ENCODE data around the gene CACNA1S.

The CACNA1S gene

GRCh38 chr1:201025571-201026002, 86.6 kb downstream of the CACNA1S start:
- Histone ChIP-seq H3K9me3 (ENCODE audit: low read length) (no peaks in the 10 kb centered on the region), H3K4me2 (ENCODE audit: low read length) (no peak overlapping the region), H3K79me2 (ENCODE audit: insufficient read depth, low read length) (no peaks in the 10 kb centered on the region), H3K4me3 (ENCODE audit: low read depth, low read length, poor library complexity, severe bottlenecking) (no peak overlapping the region), H4K20me1 (ENCODE audit: insufficient read depth, low read length) (no peaks in the 10 kb centered on the region), H3K4me1 (ENCODE audit: insufficient read depth, low read length, severe bottlenecking) (peaks cover 30% of the 10 kb centered on the region), H3K9ac (ENCODE audit: low read length) (no peak overlapping the region), H3K27me3 (ENCODE audit: insufficient read depth, low read length) (0 out of 2 replicates have a peak, but pooled peaks cover 7% of the 10 kb centered on the region), H2AFZ (ENCODE audit: low read length) (no peak overlapping the region), H3K36me3 (ENCODE audit: insufficient read depth, low read length) (no peaks in the 10 kb centered on the region), H3K9me2 (ENCODE audit: low read depth, low read length) (no peaks in the 10 kb centered on the region), H3F3A (ENCODE audit: insufficient read depth, low read length) (0 out of 2 replicates have a peak, but pooled peaks cover 3% of the 10 kb centered on the region), H3K27ac (ENCODE audit: low read depth, low read length, poor library complexity, severe bottlenecking) (no peak overlapping the region)
- TF ChIP-seq EZH2 (IDR thresholded peaks at IDR 0.05; ENCODE audit: borderline replicate concordance, low read length) (no peak), CTCF (IDR thresholded peaks at IDR 0.05; ENCODE audit: low read length) (no peak)

GRCh38 chr1:201024625-201024998, 87.6 kb downstream of the CACNA1S start:
- Histone ChIP-seq H3K79me2 (ENCODE audit: insufficient read depth, low read length) (no peaks in the 10 kb centered on the region), H3K4me1 (ENCODE audit: insufficient read depth, low read length, severe bottlenecking) (peaks cover 39% of the 10 kb centered on the region), H3K27me3 (ENCODE audit: insufficient read depth, low read length) (0 out of 2 replicates have a peak, but pooled peaks cover 7% of the 10 kb centered on the region), H3K9ac (ENCODE audit: low read length) (no peak overlapping the region), H3F3A (ENCODE audit: insufficient read depth, low read length) (0 out of 2 replicates have a peak, but pooled peaks cover 6% of the 10 kb centered on the region), H3K9me2 (ENCODE audit: low read depth, low read length) (no peaks in the 10 kb centered on the region), H3K27ac (ENCODE audit: low read depth, low read length, poor library complexity, severe bottlenecking) (no peak overlapping the region), H3K9me3 (ENCODE audit: low read length) (no peaks in the 10 kb centered on the region), H3K4me2 (ENCODE audit: low read length) (no peak overlapping the region), H4K20me1 (ENCODE audit: insufficient read depth, low read length) (no peaks in the 10 kb centered on the region), H3K36me3 (ENCODE audit: insufficient read depth, low read length) (no peaks in the 10 kb centered on the region), H3K4me3 (ENCODE audit: low read depth, low read length, poor library complexity, severe bottlenecking) (no peak overlapping the region), H2AFZ (ENCODE audit: low read length) (no peak overlapping the region)
- TF ChIP-seq CTCF (IDR thresholded peaks at IDR 0.05; ENCODE audit: low read length): no peak
- TF ChIP-seq EZH2 (IDR thresholded peaks at IDR 0.05; ENCODE audit: borderline replicate concordance, low read length): no peak

DNA sequence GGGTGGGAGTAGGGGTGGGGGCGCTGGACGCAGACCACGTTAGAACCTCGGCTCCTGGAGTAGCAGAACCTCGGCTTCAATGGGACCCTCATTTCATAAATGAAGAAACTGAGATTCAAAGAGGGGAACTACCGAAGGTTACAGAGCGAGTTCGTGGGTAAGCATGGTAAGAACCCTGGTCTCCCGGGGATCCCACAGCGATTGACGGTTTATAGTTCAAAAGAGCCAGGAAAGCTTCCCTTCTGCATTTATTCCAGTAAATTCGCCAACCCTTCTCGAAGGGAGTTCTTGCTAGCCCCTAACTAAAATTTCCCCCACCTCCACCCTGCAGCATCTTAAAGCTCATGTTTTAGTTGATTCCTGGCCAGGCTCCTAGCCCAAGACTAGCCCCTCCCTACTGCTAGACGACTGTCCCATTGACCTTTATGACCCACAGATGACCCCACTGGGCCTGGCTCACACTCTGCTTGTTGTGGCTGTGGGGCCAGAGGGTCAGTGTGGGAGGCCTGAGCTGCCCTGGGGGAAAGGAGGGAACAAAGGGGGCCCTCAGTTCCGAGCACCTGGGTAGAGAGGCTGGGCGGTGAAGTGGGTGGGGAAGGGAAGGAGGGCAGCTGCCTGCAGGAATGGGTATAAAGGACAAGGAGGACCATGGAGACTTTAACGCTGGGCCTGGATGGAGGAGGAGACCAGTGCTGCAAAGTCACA, 88.2 kb downstream of the CACNA1S start:
- H3K4me2 ChIP-seq (ENCODE audit: low read length): peak overlapping the region; percentile 45
- H3K79me2 ChIP-seq (ENCODE audit: insufficient read depth, low read length): no peaks in the 10 kb centered on the region
- 0 out of 2 replicates have a peak, but pooled peaks cover 7% of the 10 kb centered on the region for H3K27me3 ChIP-seq (ENCODE audit: insufficient read depth, low read length)
- TF ChIP-seq CTCF (IDR thresholded peaks at IDR 0.05; ENCODE audit: low read length) (no peak), EZH2 (IDR thresholded peaks at IDR 0.05; ENCODE audit: borderline replicate concordance, low read length) (no peak)
- no peak overlapping the region for H3K9ac ChIP-seq (ENCODE audit: low read length)
- no peak overlapping the region for H3K4me3 ChIP-seq (ENCODE audit: low read depth, low read length, poor library complexity, severe bottlenecking)
- no peaks in the 10 kb centered on the region for H3K9me2 ChIP-seq (ENCODE audit: low read depth, low read length)
- 0 out of 2 replicates have a peak, but pooled peaks cover 6% of the 10 kb centered on the region for H3F3A ChIP-seq (ENCODE audit: insufficient read depth, low read length)
- H3K4me1 ChIP-seq (ENCODE audit: insufficient read depth, low read length, severe bottlenecking): peaks cover 45% of the 10 kb centered on the region
- no peak overlapping the region for H3K27ac ChIP-seq (ENCODE audit: low read depth, low read length, poor library complexity, severe bottlenecking)
- H2AFZ ChIP-seq (ENCODE audit: low read length): no peak overlapping the region
- no peaks in the 10 kb centered on the region for H4K20me1 ChIP-seq (ENCODE audit: insufficient read depth, low read length)
- H3K9me3 ChIP-seq (ENCODE audit: low read length): no peaks in the 10 kb centered on the region
- H3K36me3 ChIP-seq (ENCODE audit: insufficient read depth, low read length): no peaks in the 10 kb centered on the region
